GM18505 (cell line): Measurements from ENCODE around the gene PPAN.

Source experiments
- ATAC-seq: cut with Tn5 transposase; IDR thresholded peaks from one replicate; pipeline ENCODE4 v1.9.1; 2021; ENCODE audit not compliant: unreplicated experiment
- POLR2A ChIP-seq: IDR thresholded peaks from 4 replicates; pipeline ENCODE4 v1.6.1; 2011; ENCODE audit warnings: borderline replicate concordance; ENCODE audit not compliant: insufficient read depth, insufficient read length; ENCODE audit errors: extremely low read depth

PPAN gene

DNA sequence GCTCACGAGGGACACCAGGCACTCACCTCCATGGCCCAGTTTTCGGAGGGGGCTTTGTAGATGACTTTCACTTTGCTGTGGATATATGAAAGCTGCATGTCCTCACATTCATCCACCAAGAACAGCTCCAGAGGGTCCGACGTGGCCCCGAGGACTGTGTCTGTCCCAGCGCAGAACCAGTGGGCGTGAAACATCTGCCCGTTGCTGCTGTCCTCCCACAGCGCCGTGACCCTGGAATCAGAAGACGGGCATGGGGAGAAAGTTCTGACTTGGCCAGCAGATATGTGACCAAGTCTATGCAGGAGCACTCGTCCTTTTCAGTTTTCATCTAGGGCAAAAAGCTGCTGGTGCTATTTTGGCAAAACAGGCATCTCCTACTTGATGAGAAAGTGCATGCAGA lies 43.3 kb downstream of the PPAN start:
- ATAC-seq = no peak
- TF ChIP-seq POLR2A = no peak

DNA sequence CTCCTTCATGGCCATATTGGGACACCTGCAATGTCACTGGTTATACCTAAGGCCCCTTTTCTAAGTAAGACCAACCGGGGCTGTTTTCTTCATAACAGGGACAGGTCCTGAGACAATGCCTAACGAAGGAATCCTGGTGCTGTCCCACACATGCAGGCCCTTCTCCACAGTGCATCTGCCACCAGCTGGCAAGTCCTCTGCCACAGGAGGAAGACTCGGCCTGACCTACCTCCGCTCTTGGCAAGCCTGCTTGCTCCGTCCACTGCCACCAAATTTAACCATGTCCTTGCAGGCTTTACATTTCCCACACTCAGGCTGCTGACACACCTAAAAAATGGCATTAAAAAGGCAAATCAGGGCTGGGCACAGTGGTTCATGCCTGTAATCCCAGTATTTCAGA lies 45.4 kb downstream of the PPAN start:
- ATAC-seq = no peak
- no peak for TF ChIP-seq POLR2A

DNA sequence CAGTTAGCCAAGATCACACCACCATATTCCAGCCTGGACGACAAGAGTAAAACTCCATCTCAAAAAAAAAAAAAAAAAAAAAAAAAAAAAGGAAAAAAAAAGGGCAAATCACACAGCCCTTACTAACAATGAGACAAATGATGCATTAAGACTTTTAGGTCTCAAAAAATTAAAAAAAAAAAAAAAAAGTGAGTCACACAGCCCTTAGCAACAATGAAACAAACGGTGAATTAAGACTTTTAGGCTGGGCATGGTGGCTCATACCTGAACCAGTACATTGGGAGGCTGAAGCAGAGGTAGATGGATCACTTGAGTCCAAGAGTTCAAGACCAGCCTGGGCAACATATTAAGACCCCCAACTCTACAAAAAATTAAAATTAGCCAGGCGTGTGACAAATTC lies 45.9 kb downstream of the PPAN start:
- no peak for TF ChIP-seq POLR2A
- no peak for ATAC-seq

DNA sequence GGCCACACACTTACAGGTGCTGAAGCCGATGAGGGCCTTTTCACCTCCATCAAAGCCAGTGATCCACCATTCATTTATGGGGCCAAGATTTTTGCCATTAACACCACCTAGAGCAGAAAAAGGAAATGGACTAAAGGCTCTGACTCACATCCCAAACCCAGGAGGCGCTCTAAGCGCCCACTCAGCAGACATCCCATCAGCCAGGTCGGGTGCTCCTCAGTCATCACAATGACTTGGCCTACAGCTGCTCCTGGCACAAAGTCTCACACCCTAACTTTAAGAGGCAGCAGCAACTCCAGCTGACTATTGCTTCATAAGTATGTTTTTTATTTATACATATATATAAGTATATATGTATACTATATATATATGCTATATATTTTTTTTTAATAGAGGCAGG lies 49.7 kb downstream of the PPAN start:
- no peak for ATAC-seq
- TF ChIP-seq POLR2A = no peak

DNA sequence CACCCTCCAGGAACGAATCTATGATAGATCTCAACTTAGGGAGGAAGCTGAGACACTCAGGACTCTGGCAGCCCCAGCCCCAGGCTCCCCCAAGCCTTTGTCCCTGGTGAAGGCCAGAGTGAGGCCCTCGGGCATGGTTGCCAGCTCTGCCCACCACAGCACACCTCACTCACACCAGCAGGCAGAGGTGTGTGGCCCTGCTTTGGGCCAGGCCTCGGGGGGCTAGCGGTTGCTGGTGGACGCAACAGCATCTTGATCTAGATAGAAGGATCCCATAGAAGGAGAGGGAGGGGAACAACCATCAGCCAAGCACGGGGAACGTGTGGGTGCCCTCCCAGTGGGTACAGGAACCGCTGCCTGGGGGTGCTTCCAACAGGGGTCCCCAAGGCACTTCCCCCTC lies 51.9 kb downstream of the PPAN start:
- no peak for ATAC-seq
- no peak for TF ChIP-seq POLR2A

DNA sequence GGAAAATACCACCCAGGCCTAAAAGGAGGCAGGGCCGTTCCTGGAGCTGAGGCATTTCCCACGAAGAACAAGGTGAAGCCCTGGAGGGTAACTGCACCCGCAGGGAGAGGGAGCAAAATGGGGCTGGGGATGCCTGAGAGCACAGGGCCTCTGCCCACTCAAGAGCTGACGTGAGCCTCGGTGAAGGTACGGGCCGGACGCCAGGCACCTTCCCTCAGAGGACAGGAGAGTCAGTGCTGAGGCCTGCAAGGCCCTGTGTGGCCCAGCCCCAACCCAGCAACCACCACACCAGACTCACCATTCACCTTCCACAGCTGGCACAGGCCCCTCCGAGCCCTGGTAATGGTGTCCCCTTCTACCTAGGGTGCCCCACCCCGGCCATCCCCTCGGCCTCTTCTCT lies 52.3 kb downstream of the PPAN start:
- no peak for ATAC-seq
- no peak for TF ChIP-seq POLR2A

DNA sequence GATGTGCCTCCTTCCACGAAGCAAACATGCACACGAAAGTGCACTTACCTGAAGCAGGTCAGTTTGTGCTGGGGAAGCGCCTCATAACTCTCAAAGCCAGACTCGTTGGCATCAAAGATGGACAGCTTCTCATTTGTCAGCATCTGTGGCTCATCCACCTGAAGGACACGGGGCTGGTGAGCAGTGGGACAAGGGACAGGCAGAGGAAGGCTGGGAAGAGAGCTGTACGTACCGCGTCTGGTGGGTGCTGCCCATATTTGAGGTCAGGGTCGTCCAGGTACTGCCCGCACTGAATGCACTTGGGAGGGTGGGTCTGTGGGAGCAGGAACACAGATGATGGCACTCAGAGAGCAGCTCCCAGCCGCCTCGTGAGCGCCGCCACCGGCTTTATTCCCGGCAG lies 53.4 kb downstream of the PPAN start:
- no peak for ATAC-seq
- no peak for TF ChIP-seq POLR2A
